ENCODE results near the gene BMP7.

DNA sequence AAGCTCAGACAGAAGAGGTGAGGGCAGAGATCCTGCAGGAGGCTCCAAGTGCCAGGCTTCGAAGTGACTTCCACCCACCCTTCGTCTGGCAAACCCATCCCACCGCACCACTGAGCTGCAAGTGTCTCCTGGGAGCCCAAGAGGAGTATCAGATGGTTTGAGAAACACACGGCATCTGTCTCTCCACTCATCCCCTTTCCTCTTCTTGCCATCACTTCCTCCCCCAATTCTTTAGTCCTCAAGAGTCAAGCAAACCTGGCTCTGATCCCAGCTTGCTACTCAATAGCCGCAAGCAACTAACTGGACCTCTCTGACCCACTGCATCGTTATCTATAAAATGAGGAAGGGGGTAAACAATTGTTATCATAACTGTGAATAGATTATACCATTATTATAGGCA lies 142.1 kb downstream of the BMP7 start:
- TF ChIP-seq POLR2A (IDR thresholded peaks at IDR 0.05; ENCODE audit: low read depth, low read length) (no peak), POLR2AphosphoS5 (IDR thresholded peaks at IDR 0.05; ENCODE audit: low read depth, low read length) (no peak)

Measured in GM12891 (cell line).